NCI-H82 (cell line): ENCODE measurements around the gene PXMP2.
A peak's percentile ranks its signal among the peaks of the same experiment; 100 is the strongest.
"Not testable (repeated sequence)": the region's sequence is repeated elsewhere in the genome, so short reads cannot be mapped to it uniquely, and the experiment has no call there.

Source experiments
- DNase-seq: peaks from one replicate; lab custom pipeline; 2025; lab: John Stamatoyannopoulos, UW

PXMP2 gene

GRCh38 chr12:132660052-132660451, 27.3 kb upstream of the PXMP2 start:
- DNase-seq: no peak

DNA sequence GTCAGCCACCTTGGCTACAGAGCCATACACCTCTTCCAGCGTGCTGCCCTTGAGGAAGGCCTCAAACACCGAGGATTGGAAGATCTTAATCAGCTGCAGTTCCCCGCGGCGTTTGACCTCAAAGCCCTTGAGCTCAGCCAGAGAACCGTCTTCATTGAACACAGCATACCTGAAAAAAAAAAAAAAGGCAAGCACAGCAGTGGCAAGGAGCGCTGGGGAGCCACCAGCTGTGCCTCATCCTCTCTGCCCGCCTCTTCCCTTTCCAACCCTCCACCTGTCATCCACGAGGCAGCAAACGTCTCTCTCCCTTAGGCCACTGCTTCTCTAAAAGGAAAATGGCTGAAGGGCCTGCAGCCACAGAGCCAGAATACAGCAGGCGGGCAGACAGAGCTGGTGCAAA, 26.4 kb upstream of the PXMP2 start:
- no peak for DNase-seq

DNA sequence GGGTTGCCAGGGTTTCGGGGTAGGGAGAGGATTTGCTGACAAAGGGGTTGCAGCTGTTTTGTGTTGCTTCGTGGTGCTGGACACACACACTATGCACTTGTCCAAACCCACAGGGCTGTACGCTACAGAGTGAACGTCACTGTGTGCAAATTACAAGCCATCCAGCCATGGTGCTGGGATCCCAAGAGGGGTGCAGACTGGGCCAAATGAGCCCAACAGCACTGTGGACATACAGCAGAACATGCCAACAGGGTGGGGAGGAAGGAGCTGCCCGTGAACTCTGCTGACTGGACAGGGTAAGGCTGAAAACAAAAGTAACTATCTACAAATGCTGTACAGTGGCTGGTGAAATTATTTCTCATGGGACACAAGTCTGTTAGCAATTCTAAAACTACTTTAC, 25.4 kb upstream of the PXMP2 start:
- no peak for DNase-seq

GRCh38 chr12:132662901-132663755, 24.3 kb upstream of the PXMP2 start:
- no peak for DNase-seq

DNA sequence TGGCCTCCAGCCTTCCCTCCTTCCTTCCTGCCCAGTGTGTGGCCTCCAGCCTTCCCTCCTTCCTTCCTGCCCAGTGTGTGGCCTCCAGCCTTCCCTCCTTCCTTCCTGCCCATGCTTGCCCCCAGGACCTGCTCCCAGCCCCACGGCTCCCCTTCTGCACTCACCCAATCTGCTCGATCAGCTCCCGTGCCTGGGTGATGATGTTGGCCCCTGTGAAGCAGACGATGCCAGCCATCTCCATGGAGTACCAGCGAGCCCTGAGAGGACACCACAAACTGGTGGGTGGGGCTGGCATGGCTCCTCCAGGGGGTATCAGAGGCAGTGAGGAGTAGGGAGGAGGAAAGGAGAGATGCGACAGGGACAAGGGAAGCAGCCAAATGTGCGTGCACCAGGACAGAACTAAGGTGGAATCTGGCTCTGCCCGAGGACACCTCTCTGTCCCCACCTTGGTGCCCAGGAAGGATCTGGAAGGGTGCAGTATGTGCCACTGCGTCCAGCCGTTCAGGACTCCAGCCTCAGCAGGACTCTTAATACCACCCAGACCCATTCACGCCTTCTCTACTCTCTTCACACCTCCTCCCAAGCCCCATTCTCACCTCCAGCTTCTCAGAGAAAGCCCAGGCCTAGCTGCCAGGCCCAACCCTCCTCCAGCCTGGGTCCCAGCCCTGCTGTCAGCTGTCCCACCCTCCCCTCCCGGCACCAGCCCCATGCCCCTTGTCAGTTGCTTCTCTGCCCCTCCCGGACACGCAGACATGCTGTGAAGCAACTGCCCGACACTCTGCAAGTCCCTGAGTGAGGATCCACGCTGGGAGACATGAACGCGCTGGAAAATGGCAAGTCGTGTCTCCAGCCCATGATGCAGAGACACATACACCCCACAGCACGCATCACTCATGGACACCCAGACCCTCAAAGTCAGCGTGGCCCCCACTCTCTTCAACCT, 22.9 kb upstream of the PXMP2 start:
- no peak for DNase-seq

- DNase-seq: no peak
Observed at GRCh38 chr12:132665149-132665491, 22.3 kb upstream of the PXMP2 start.

- DNase-seq: no peak
Observed at GRCh38 chr12:132665794-132666193, 21.6 kb upstream of the PXMP2 start.

DNA sequence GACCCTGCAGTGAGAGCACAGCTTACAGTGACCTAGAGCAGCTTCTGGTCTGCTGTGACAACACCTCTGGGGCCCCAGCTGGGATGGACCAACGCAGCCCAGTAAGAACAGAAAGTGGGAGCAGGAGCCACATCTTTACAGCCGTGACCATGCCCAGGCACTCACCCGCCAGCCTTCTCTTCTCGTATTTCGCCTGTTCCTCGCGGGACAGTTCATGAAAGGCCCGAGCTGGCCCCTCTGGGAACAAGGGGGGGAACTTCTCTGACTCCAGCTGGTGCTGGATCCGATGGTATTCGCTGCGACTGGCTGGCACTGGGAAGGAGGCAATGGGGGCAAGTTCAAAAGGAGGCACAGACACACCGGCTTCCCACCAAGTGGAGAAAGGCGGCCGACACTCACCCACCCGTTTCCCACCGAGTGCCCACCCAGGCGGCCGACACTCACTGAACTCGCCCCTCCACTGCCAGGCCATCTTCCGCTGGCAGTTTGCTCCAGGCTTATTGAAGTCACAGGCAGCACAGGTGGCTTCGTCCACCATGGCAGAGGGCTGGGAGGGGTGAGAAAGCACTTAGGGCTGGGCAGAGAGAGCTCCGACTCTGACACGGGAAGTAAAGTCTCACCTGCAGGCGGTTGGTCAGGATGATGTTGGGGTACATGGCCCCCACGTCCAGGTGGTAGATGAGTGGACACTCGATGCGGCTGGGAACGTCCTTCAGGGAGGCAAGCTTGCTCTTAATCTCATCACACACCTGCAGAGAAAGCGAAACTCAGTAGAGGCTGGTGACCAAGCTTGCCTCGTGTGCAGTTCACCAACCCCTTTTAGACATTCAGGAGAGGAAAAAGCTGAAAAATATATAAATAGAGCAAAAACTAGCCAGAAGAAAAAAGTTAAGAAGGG, 18.9 kb upstream of the PXMP2 start:
- DNase-seq: no peak

DNA sequence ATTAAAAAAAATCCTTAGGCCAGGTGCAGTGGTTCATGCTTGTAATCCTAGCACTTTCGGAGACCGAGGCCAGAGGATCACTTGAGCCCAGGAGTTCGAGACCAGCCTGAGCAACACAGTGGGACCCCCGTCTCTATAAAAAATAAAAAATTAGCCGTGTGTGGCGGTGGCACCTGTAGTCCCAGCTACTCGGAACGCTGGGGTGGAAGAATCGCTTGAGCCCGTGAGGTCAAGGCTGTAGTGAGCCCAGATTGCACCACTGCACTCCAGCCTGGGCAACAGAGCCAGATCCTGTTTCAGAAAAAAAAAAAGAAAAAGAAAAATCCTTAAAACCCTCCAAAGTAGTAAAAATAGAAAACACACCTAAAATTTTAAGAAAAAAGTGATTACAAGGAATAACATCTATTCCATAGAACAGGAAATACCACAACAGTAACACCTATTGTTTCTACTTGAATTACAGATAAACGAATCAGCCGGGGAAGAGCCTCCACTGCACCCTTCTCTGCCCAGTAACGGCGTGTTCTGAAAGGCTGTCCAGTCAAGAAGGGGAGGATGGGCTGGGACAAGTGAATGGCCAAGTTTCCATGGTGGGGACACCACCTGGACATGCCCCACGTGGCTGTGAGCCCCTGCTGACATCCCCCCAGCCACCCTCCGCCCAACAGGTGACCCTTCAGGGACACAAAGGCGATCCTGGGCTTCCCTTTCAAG, 18.1 kb upstream of the PXMP2 start:
- no peak for DNase-seq

DNA sequence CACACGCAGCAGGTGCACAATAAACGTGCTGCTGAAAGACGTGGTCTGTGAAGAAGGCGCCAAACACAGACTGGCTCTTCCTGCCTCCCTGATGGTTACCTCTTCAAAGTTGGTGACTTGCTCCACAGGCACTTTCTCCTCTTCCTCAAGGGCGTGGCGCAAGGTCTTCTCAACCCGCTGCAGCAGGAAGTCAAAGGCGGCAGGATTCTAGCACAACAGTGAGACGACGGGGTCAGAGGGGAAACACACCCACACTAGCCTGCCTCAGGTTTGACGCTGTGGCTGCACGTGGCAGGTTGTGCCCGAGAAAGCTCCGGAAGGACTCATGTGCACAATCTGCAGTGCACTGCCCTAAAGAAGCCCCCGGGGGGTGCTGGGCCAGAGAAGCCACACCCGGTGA, 15.3 kb upstream of the PXMP2 start:
- DNase-seq: no peak

DNA sequence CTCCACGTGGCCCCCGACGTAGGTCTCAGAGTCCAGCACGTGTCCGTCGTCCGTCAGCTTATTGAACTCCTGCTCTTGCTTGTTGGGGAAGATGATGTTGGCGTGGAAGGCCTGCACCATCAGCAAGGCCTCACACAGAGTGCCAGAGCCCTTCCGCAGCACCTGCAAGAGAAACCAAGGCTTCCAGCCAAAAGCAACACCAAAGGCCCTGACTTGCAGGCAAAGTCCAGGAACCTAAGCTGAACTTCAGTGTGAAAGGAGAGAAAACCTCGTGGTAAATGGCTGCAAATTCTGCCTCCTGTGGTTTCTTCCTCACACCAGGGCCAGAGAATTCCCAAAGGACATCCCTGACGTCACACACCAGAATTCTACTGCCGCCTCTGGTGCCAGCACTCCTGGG, 14.7 kb upstream of the PXMP2 start:
- DNase-seq: no peak

- DNase-seq: no peak
Observed at GRCh38 chr12:132673288-132674179, 13.9 kb upstream of the PXMP2 start.

DNA sequence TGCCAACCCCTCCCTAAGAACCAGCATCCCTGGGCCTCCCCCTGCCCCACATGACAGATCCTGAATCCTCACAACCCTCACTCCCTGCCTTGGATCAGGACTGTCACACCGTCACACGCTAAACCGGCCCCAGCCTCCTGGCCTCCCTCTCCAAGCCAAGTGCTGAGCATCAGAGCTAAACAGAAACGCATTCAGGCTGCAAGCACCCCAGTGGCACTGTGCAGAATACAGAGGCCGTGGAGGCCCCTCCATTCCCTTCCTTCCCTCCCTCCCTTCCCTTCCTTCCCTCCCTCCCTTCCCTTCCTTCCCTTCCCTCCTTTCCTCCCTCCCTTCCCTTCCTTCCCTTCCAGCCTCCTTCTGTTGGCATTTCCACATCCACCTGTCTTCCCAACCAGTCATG, 12.8 kb upstream of the PXMP2 start:
- DNase-seq: no peak

DNA sequence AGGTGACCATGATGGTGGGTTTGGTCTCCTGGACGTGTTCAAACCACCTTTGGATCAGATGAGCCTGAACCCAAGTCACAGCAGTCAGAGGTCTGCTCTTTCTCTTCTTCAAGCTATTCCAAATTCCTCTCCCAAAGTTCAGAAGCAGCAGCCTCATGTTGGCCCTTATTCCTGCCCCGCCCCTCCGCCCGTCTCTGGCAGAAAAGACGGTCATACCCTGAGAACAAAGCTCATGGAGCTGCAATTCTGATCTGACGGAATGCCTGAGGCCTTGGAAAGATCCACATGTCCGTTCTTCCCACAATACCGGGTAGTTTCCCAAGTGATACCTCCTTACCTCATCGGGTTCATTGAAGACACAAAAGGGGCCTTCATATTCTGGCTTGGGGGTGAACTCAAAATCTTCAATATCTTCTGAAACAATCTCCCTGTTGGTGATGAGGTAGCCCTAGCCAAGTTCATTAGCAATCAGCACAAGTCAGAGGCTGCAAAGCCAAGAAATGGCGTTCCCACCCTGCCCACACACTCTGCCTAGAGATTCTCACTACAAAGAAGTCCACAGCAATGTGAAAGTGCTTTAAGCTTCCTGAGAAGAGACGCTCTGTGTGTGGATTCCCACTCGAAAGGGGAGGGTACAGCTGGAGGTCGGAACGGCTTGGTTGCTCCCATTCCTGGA, 11.5 kb upstream of the PXMP2 start:
- DNase-seq: no peak

- DNase-seq: no peak
Observed at GRCh38 chr12:132677492-132677891, 9.9 kb upstream of the PXMP2 start.

DNA sequence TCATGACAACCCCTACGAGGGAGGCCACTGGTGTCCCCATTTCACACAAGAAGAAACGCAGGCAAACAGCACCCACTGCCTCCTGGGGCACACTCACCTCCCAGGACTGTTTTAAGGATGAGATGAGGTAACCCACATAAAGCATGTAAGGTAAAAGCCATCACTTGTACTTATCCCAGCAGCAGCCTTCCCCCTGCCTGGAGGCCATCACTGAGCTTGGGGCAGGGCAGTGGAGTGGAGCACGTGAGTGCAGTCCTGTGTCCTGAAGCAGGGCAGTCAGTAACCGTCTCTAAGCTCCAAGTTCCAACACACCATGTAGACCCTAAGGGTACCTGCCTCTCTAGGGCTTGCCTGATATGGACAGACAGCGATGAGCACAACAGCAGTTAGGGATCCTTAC, 2.0 kb upstream of the PXMP2 start:
- no peak for DNase-seq

GRCh38 chr12:132686825-132687210, 569 bp upstream of the PXMP2 start:
- peak; percentile 64 for DNase-seq

DNA sequence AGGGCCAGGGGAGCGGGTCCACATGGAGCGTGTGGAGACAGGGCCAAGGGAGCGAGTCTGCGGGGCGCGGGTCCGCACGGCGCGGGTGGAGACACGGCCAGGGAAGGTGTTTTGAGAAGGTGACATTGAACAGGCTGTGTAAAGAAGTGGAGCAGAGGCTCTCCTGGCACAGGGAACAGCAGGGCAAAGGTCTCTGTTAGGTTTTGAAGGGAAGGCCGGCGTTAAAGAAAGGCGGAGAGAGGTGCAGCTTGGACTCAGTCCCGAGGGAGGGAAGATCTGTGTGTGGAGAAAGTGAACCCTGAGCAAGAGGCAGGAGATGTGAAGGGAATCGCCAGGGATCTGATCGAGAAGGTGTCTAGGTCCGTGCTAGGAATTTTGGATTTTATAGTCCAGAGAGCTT, 1.8 kb downstream of the PXMP2 start:
- DNase-seq: no peak

DNA sequence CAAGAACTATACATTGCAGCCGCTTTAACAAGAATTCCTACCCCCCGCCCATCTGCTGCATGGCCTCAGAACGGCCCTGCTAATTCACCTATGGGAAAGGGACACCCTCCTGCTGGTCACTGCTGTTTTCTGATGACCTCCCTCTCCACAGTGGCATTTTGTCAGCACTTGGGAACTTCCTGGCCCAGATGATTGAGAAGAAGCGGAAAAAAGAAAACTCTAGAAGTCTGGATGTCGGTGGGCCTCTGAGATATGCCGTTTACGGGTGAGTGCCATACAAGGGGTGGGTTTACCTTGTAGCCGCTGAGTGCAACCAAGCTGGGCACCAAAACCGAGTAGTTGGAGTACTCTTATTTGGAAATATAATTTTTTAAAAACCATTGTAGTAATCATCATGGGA, 2.7 kb downstream of the PXMP2 start:
- no peak for DNase-seq

DNA sequence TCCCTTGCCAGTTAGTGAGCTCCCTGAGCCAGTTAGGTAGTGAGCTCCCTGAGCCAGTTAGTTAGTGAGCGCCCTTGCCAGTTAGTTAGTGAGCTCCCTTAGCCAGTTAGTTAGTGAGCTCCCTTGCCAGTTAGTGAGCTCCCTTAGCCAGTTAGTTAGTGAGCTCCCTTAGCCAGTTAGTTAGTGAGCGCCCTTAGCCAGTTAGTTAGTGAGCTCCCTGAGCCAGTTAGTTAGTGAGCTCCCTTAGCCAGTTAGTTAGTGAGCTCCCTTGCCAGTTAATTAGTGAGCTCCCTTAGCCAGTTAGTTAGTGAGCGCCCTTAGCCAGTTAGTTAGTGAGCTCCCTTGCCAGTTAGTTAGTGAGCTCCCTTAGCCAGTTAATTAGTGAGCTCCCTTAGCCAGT, 4.6 kb downstream of the PXMP2 start:
- DNase-seq: not testable (repeated sequence)
